ENCODE data around the gene BOLA3.

The BOLA3 gene

GRCh38 chr2:74148457-74149246 is 940 bp upstream of the BOLA3 start:
- H3K27ac ChIP-seq = peak overlapping the region; percentile 72 to 75
- no peaks in the 10 kb centered on the region for H3K27me3 ChIP-seq
- no peak for DNase-seq
- H3K4me3 ChIP-seq = peak overlapping the region; percentile 77 to 88
- TF ChIP-seq CTCF (IDR thresholded peaks at IDR 0.05) = no peak
- H3K36me3 ChIP-seq = peaks cover 0 to 33% (median 10%) of the 10 kb centered on the region in 3 donors
- intact Hi-C loops (cut with DNase I; ENCODE audit: low total_unique reads) = loop anchor here (5.0 to 10.0 kb wide), 2 partner anchors 116 to 316 kb away; no protein-coding TSS in a partner anchor
- H3K9me3 ChIP-seq = no peaks in the 10 kb centered on the region
- H3K4me1 ChIP-seq = peaks cover 0 to 26% (median 19%) of the 10 kb centered on the region in 4 donors

GRCh38 chr2:74146929-74147726 is 584 bp downstream of the BOLA3 start:
- Histone ChIP-seq H3K27ac (peak overlapping the region; percentile 72 to 75), H3K9me3 (no peaks in the 10 kb centered on the region), H3K4me1 (peaks cover 0 to 26% (median 19%) of the 10 kb centered on the region in 4 donors), H3K4me3 (peak overlapping the region; percentile 77 to 88), H3K27me3 (no peaks in the 10 kb centered on the region), H3K36me3 (peaks cover 0 to 32% (median 0%) of the 10 kb centered on the region in 3 donors)
- peak in 1 of 2 donors; percentile 22 for DNase-seq
- intact Hi-C loops (cut with DNase I; ENCODE audit: low total_unique reads) = loop anchor here (5.0 to 10.0 kb wide), 2 partner anchors 118 to 315 kb away; no protein-coding TSS in a partner anchor
- TF ChIP-seq CTCF (IDR thresholded peaks at IDR 0.05) = no peak

- no peak for TF ChIP-seq CTCF (IDR thresholded peaks at IDR 0.05)
- no peak overlapping the region for H3K27ac ChIP-seq
- intact Hi-C loops (cut with DNase I; ENCODE audit: low total_unique reads) = loop anchor here (10.0 kb wide), 1 partner anchor 122 kb away; no protein-coding TSS in a partner anchor
- peaks cover 0 to 46% (median 12%) of the 10 kb centered on the region in 3 donors for H3K36me3 ChIP-seq
- no peaks in the 10 kb centered on the region for H3K9me3 ChIP-seq
- H3K27me3 ChIP-seq = no peaks in the 10 kb centered on the region
- no peak overlapping the region for H3K4me3 ChIP-seq
- H3K4me1 ChIP-seq = peaks cover 0 to 16% (median 14%) of the 10 kb centered on the region in 4 donors
- no peak for DNase-seq
These were observed 5.4 kb downstream of the BOLA3 start for GRCh38 chr2:74142340-74142739.

GRCh38 chr2:74138600-74139323 is 8.9 kb downstream of the BOLA3 start:
- peaks cover 6 to 55% (median 21%) of the 10 kb centered on the region in 3 donors for H3K36me3 ChIP-seq
- DNase-seq = no peak
- H3K27ac ChIP-seq = no peak overlapping the region
- H3K9me3 ChIP-seq = no peaks in the 10 kb centered on the region
- no peaks in the 10 kb centered on the region for H3K4me1 ChIP-seq
- no peak for TF ChIP-seq CTCF (IDR thresholded peaks at IDR 0.05)
- no peaks in the 10 kb centered on the region for H3K27me3 ChIP-seq
- H3K4me3 ChIP-seq = no peak overlapping the region
- intact Hi-C loops (cut with DNase I; ENCODE audit: low total_unique reads) = no loop called here

Measured in tibial artery (tissue), 4 donors.